ENCODE results near the gene PLEKHA1.

GRCh38 chr10:122341141-122341810, 33.2 kb upstream of the PLEKHA1 start:
- no peak for TF ChIP-seq CTCF (conservative IDR thresholded peaks at IDR 0.05; ENCODE audit: low read depth, low read length)
- TF ChIP-seq EZH2 (IDR thresholded peaks at IDR 0.05; ENCODE audit: borderline replicate concordance, low read depth, low read length, poor library complexity, severe bottlenecking) = no peak

Measured in A673 (cell line).